Osteocyte (in vitro differentiated cells): ENCODE data around the gene KCNQ2. TPM values are rescaled to one million over a fixed set of nuclear protein-coding genes. Genes with fewer than 3 reads are reported as not detected.

Source experiments
- DNase-seq: peaks from one replicate; pipeline ENCODE4 v3.0.0; 2021; ENCODE audit warnings: mixed read lengths; ENCODE audit not compliant: unreplicated experiment; ENCODE audit errors: extremely low spot score
- H3K27ac Mint-ChIP-seq: one replicate; pipeline ENCODE4 v1.8.0; 2021; ENCODE audit warnings: mild to moderate bottlenecking, mixed read lengths; ENCODE audit not compliant: unreplicated experiment
- H3K27me3 Mint-ChIP-seq: one replicate; pipeline ENCODE4 v1.8.0; 2021; ENCODE audit warnings: mixed read lengths; ENCODE audit not compliant: unreplicated experiment
- H3K36me3 Mint-ChIP-seq: one replicate; pipeline ENCODE4 v1.8.0; 2021; ENCODE audit warnings: mixed read lengths; ENCODE audit not compliant: unreplicated experiment
- H3K4me1 Mint-ChIP-seq: one replicate; pipeline ENCODE4 v1.8.0; 2021; ENCODE audit warnings: mixed read lengths; ENCODE audit not compliant: unreplicated experiment
- H3K4me3 Mint-ChIP-seq: one replicate; pipeline ENCODE4 v1.8.0; 2021; ENCODE audit warnings: mild to moderate bottlenecking, moderate library complexity, mixed read lengths; ENCODE audit not compliant: unreplicated experiment
- H3K9me3 Mint-ChIP-seq: one replicate; pipeline ENCODE4 v1.8.0; 2021; ENCODE audit warnings: mixed read lengths; ENCODE audit not compliant: unreplicated experiment
- total RNA-seq: library from RNA; stranded (reverse); gene quantifications from 2 replicates; pipeline ENCODE4 v1.2.1, GENCODE V29; 2021
- TF ChIP-seq, protein P1 (sequence below): fragments of 200-600 bp; sonication (generic); IDR thresholded peaks from 2 replicates; pipeline ENCODE4 v1.5.0; 2021; ENCODE audit warnings: antibody characterized with exemption, mild to moderate bottlenecking, moderate library complexity

The KCNQ2 gene
- total RNA-seq, 1 donor from 2014 or later = not detected

DNA sequence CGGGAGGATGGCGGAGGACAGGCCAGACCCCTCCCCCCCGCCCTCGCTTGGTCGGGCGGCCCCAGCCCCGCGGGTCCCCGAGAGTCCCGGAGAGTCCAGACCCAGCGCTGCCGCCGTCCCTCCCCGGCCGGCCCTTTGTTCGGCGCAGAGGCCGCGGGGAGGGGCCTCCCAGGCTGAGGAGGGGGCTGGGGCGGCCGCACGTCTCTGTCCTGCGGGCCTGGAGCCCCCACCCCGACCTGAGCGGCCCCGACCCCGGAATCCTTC, 806 bp downstream of the KCNQ2 start:
- peaks cover 42% of the 10 kb centered on the region for H3K27me3 Mint-ChIP-seq
- H3K36me3 Mint-ChIP-seq = no peaks in the 10 kb centered on the region
- no peaks in the 10 kb centered on the region for H3K4me1 Mint-ChIP-seq
- no peak for DNase-seq
- no peaks in the 10 kb centered on the region for H3K9me3 Mint-ChIP-seq
- H3K27ac Mint-ChIP-seq = no peak overlapping the region
- H3K4me3 Mint-ChIP-seq = no peak overlapping the region
- TF ChIP-seq, protein P1, sequence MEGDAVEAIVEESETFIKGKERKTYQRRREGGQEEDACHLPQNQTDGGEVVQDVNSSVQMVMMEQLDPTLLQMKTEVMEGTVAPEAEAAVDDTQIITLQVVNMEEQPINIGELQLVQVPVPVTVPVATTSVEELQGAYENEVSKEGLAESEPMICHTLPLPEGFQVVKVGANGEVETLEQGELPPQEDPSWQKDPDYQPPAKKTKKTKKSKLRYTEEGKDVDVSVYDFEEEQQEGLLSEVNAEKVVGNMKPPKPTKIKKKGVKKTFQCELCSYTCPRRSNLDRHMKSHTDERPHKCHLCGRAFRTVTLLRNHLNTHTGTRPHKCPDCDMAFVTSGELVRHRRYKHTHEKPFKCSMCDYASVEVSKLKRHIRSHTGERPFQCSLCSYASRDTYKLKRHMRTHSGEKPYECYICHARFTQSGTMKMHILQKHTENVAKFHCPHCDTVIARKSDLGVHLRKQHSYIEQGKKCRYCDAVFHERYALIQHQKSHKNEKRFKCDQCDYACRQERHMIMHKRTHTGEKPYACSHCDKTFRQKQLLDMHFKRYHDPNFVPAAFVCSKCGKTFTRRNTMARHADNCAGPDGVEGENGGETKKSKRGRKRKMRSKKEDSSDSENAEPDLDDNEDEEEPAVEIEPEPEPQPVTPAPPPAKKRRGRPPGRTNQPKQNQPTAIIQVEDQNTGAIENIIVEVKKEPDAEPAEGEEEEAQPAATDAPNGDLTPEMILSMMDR = no peak

GRCh38 chr20:63471002-63471716, 1.3 kb downstream of the KCNQ2 start:
- Mint-ChIP-seq H3K4me3 (no peak overlapping the region), H3K27ac (no peak overlapping the region), H3K4me1 (no peaks in the 10 kb centered on the region), H3K36me3 (no peaks in the 10 kb centered on the region), H3K27me3 (peaks cover 42% of the 10 kb centered on the region), H3K9me3 (no peaks in the 10 kb centered on the region)
- DNase-seq = no peak
- TF ChIP-seq, protein P1 = no peak

- no peaks in the 10 kb centered on the region for H3K36me3 Mint-ChIP-seq
- H3K27ac Mint-ChIP-seq = no peak overlapping the region
- no peak overlapping the region for H3K4me3 Mint-ChIP-seq
Observed at GRCh38 chr20:63470410-63470809, 2.0 kb downstream of the KCNQ2 start.

GRCh38 chr20:63469713-63470101, 2.7 kb downstream of the KCNQ2 start:
- no peaks in the 10 kb centered on the region for H3K4me1 Mint-ChIP-seq
- DNase-seq = no peak
- no peak overlapping the region for H3K27ac Mint-ChIP-seq
- no peak overlapping the region for H3K4me3 Mint-ChIP-seq
- H3K27me3 Mint-ChIP-seq = peaks cover 40% of the 10 kb centered on the region
- H3K9me3 Mint-ChIP-seq = no peaks in the 10 kb centered on the region
- TF ChIP-seq, protein P1 = no peak
- no peaks in the 10 kb centered on the region for H3K36me3 Mint-ChIP-seq

More at GRCh38 chr20:63470410-63470809, 2.0 kb downstream of the KCNQ2 start:
- TF ChIP-seq, protein P1 = no peak
- Mint-ChIP-seq H3K4me1 (no peaks in the 10 kb centered on the region), H3K9me3 (no peaks in the 10 kb centered on the region), H3K27me3 (peaks cover 40% of the 10 kb centered on the region)
- DNase-seq = no peak

DNA sequence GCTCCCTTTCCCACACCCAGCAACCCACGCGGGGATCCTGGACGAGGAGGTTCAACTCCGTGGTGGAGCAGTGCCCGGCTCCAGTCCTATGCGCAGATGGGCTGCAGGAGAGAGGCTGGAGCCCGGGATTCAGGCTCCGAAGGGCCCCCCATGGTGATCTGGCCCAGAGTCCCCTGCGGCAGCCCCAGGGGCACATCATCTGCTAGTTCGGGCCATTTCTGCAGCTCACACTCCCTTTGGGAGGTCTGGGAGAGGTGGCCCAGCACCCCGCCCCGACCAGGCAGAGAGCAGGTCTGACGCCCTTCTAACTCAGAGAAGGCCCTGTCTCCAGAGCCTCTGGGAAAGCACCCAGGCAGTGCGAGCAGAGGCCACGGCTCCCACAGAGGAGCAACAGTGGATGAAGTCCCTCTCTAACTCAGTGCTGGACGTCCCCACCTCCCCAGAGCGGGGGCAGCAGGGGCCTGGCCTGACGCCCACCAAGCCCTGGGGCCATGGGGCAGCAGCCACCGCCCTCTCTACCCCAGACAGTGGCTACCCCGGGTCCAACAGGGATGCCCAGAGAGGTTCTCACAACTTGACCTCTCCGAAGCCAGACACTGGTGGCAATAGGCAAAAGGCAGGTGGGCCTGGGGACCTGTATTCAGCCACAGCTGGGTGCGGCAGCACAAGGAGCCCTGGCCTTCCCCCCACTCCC, 3.3 kb downstream of the KCNQ2 start:
- Mint-ChIP-seq H3K36me3 (no peaks in the 10 kb centered on the region), H3K27me3 (peaks cover 37% of the 10 kb centered on the region), H3K27ac (no peak overlapping the region), H3K9me3 (no peaks in the 10 kb centered on the region), H3K4me3 (no peak overlapping the region), H3K4me1 (no peaks in the 10 kb centered on the region)
- DNase-seq = no peak
- TF ChIP-seq, protein P1 = no peak
